ENCODE data around the gene ALPP.
"Not testable (repeated sequence)": the region's sequence is repeated elsewhere in the genome, so short reads cannot be mapped to it uniquely, and the experiment has no call there.

ALPP gene

DNA sequence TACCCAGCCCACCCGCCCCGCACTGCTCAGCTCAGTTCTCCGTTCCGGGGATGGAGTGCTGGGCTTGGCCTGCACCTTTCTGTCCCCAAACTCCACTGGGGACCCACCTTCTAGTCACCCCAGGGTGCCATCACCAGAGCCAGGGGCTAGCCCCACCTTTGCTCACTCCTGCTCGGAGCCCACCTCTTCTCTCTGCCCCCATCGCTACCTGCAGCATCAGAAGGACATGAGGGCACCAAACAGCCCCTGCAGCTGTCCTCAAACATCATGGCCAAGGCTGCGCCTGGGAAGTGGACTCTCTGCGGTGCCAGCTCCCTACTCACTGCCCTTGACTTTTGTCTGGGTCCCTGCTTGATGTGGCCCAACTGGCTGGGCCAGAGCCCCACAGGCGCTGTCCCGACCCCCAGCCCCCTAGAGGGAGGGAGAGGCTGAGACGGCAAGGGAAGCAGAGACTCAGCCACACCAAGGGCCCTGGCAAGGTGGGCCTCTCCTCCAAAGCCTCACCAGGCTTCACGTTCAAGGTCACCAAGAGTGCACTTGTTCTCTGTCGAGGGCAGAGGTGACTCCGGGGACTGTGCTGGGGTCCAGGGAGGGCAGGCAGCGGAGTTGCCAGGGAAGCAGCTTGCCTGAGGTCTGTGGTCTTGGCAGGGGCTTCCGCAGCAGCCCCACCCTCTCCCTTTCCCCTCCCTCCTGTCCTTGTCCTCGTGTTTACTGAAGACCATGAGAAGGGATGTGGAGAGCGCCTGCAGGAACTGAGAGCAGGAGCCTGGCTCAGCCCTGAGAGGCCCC, 13.6 kb upstream of the ALPP start:
- DNase-seq, result not testable (repeated sequence)

DNA sequence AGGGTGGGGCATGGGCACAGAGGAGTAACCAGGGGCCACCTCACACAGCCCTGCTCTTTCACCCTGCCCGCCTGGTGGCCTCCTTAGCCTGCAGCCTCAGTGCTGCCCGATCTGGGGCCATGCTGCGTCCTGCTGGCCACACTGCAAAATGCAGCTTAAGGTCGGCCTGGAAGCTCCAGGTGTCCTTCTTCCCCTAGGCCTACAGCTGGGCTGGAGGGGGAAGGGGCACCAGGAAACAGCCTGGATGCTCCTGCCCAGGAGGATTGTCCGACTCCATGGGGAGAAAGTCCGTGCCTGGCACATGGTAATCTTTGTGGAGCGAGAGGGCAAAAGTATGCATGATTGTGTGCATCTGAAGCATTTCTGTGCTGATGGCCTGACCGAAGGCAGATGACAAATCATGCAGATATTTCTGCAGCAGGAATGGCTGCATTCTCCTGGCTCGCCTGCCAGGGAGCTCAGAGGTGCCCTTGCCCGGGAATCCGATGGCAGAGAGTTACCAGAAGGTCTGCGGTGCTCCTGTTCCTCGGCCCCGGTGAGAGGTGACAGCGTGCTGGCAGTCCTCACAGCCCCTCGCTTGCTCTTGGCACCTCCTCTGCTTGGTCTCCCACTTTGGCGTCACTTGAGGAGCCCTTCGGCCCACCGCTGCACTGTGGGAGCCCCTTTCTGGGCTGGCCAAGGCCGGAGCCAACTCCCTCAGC, 12.8 kb upstream of the ALPP start:
- DNase-seq, result no peak

DNA sequence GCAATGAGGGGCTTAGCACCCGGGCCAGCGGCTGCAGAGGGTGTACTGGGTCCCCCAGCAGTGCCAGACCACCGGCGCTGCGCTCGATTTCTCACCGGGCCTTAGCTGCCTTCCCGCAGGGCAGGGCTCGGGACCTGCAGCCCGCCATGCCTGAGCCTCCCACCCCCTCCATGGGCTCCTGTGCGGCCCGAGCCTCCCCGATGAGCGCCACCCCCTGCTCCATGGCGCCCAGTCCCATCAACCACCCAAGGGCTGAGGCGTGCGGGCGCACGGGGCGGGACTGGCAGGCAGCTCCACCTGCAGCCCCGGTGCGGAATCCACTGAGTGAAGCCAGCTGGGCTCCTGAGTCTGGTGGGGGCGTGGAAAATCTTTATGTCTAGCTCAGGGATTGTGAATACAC, 12.1 kb upstream of the ALPP start:
- not testable (repeated sequence) for DNase-seq

DNA sequence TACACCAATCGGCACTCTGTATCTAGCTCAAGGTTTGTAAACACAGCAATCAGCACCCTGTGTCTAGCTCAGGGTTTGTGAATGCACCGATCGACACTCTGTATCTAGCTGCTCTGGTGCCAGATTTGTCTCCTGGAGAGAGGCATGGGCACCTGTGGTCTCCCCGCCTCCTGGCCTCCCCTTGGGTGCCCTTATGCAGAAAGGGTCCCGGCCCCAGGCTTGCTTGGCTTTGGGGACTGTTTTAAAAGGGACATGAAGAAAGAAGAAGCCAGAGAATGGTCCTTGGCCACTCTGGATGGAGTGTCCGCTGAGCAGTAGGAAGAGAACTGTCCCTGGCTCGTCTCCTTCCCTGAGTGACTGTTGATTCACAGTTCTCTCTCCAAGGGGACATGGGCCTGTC, 11.5 kb upstream of the ALPP start:
- no peak for DNase-seq

DNA sequence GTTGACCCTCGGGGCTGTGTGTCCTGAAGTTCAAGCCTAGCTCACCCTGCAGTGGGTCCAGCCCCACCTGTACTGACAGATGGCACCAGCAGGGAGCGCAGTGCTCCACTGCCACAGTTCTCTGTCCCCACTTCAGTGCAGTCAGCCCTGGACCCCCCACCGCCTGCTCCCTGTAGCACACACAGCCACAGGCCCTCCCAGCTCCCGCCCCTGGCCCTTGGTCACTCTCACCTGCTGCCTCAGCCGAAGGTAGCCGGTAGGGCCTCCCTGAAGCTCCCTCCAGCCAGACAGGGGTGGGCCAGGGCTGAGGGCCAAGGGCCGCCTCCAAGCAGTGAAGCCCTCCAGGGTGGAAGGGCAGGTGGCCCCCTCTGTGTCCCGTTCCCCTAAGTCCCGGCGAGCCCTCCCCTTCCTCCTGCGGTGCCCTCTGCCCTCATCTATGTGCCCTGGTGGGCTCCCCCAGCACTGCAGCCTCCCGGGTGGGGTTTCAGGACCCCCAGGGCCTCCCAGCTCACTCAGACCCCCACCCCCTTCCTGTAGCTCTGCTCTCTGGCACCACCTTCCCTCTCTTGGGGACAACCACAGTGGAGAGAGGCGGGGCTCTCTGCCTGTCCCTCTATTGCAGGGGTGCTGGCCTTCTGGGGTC, 10.8 kb upstream of the ALPP start:
- DNase-seq, result no peak

DNA sequence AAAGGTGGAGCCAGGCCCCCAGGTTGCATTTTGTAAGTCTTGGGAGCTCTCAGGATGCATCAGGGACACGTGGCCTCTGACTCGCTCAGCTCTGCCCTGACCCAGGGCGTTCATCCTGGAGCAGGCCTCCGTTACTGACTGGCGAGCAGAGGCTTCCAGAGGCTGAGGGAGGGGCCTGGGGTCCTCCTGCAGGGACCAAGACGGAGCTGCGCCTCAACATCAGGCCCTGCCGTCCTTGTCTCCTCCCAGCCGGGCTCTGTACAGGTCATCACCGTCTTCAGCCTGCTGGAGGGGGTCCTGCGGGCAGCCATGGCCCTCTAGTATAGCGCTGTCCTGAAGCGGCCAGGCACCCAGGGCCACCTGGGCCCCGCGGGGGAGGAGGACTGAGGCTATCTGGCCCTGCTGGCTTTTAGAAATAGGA, 10.2 kb upstream of the ALPP start:
- DNase-seq, result no peak

DNA sequence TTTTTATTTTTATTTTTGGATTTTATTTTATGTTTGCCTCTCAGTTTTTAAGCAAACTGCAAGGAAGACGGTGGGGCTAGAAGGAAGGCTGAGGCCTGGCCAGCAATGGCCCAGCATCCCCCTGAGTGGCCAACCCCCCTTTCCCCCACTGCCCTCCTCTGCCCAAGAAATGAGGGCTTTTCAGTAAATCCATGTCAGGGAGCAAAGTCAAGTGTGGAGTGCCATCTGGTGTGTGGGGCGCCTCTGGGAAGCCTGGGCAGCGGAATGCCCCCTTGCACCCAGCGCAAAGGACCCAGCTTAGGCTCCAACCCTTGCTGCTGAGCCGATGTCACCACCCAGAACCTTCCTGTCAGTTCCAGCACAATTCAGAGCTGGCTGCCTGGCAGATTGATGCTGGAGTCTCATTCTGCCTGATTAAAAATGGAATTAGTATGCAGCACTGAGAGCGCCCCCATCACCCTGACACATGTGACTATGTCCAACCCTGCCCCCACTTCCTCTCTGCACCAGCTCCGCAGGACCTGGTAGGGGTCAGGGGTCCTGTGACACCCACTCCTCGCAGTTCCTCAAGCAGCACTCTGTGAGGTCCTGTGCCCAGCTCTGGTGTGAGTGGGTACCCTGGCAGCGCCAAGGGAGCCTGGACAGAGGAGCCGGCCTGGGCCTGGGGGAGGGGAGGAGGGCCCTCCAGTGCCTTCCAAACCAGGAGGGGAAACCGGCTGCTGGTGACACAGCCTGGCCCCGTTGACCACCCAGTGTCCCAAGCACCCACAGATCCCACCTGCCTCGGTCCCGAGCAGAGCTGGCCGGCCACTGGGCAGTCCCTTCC, 9.2 kb upstream of the ALPP start:
- DNase-seq, result no peak

DNA sequence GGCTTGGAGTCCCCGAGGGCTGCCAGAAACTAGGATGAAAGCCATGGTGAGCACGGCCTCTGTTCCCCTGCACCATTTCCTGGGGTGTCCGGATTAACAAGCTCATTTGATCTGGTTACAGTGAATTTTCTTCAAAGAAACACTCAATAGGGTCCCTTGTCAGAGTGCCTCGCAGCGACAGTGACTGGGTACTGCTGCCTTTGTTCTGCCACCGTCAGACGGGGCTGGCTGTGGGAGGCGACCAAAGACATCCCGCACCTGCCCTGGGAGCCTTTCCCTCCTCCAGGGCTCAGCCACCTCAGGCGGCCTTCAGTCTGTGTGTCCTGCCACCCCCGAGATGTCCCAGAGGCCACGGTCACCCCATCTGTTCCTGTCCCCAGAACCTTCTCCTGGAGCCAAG, 8.5 kb upstream of the ALPP start:
- DNase-seq, result not testable (repeated sequence)

DNA sequence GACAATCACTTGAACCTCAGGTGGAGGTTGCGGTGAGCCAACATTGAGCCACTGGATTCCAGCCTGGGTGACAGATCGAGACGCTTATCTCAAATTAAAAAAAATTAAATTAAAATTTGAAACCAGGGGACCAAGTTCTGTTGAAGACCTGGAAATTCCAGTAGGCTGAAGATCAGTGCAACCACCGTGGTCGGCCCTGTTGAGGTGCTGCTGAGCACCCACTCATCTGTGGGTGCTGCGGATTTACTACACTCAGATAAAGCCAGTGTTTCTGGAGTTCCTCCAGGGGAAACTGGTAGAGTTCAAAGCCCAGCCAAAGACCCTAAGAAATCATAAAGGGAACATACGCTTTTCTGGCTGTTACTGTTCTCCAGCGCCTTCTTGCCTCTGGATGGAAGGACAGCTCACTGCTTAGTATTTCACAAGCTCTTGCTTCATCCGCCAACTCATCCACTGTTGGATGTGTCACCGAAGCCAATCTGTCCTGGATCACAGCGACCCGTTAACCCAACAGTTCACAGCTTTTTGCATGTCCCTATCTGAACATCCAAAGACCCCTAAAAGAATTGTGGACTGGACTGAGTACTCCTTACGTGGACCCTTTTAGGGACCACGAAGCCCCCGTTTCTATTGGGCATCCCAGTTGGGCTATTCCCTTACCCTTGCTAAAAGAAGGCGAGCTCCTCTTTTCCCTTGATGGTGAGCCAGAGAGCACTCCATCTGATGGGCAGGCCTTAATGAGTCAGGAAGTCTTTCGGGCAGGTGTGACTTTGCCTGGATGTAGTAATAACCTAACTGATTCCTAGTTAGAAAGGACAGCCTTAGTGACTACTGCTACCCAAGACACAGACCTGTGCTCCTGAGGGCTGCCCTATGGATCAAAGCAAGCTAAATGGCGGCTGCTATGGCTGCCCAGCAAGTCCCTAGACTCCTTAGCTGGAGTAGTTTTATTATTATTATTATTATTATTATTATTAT, 6.0 kb upstream of the ALPP start:
- no peak for DNase-seq

DNA sequence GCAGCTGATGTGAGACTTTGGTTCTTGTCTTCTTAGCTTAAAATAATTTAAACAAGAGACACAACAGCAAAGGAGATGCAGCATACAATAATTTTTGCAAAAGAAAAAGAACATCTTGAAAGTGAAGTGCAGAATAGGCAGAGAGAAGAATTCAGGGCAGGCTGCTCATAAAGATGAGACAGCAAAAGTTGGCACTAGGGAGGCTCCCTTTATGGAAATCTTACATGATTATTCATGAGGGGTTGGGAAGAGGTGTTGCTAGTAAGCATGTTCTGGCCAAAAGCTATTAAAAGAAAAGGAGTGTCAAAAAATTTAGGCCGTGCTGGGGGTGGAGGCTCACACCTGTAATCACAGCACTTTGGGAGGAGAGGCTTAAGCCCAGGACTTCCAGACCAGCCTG, 4.2 kb upstream of the ALPP start:
- no peak for DNase-seq

DNA sequence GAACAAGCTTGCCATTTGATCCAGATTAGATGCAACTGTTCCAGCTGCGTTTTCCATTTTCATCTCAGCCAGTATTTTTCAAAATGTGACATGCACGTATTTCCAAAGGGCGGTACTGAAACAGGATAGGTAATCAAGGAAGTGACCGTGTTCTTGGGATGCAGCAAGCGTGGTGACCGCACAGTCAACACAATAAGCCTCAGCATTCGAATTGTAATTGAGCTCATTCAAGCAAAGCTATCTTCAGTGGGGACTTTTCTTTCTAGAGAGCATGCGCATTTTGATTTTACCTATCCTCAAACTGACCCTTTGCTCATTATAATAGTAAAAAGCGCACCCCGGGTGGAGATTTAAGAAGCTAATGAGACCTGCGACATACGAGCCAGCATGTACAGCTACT, 3.4 kb upstream of the ALPP start:
- DNase-seq, result no peak

DNA sequence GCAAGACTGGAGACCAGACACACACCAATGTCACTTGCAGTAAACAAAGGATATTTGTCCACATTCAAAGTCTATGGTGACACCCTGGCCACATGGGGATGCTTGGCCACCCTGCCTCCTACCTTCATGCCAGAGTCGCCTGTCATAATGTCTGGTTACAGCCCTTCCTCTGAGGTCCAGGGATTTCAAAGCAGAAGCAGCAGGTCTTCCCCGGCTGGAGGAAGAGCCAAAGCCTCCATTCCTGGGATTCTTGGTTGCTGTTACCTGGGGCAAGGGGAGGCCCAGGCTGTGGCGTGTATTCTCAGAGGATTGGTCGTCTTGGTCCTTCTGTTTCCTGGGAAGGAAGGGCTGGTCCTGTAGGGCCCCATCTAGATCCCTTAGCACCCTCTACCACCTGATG, 2.3 kb upstream of the ALPP start:
- no peak for DNase-seq

DNA sequence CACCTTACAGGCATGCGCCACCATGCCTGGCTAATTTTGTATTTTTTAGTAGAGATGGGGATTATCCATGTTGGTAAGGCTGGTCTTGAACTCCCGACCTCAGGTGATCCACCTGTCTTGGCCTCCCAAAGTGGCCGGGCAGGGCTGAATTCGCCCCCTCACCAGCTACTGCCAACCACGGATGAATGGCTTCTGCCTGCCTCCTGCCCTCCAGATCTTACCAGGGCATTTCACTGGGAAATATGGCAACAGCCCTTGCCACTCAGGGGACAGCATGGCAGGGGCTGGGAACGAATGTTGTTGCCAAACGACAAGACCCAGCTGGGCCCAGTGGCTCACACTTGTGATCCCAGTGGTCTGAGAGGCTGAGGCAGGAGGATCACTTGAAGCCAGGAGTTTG, 1.8 kb upstream of the ALPP start:
- no peak for DNase-seq

DNA sequence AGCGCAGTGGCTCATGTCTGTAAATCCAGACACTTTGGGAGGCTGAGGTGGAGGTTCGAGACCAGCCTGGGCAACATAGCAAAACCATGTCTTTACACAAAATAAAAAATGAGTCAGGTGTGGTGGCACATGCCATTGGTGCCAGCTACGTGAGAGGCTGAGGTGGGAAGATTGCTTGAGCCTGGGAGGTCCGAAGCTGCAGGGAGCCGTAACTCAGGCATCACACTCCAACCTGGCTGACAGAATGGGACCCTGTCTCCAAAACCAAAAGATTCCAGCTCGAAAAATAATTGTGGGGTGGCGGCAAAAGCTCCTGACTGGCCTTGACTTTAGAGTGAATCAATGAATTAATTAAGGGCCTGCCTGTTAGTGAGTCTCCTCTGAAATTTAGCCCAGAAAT, 1.2 kb upstream of the ALPP start:
- DNase-seq, result no peak

DNA sequence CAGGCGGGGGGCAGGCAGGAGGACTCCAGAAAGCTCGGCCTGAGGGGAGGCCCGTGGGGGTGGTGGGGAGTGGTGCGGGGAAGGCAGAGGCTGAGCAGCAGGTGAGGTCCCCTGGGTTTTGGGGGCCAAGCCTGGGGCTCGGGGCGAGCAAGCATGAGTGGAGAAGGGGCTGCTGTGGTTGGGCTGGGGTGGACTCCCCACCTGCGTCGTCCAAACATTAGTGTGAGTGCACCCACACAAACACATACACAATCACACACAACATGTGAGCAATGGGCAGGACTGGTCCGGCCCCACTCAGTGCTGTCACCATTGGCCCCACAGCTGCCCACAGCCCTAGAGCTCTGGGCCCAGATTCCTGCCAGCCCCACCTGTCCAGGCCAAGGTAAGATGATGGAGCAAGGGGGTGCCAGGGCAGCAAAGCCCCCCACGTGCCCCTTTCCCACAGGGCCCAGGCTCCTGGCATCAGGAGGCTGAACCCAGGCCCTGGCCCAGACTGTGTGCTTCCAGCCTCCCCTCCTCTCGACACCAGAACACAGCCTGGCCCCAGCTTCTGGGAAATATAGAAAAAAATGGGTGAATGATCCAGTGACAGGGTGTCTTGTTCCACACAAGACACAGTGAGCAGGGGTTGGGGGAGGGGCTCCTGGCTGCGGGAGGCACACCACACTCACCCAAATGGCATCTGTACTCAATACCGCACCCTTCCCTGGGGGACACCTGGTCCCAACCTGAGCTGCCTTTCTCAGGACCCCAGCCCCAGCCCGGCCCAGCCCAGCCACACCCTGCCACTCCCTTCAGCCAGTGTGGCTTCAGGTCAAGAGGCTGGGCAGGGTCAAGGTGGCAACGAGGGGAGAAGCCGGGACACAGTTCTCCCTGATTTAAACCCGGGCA, 463 bp upstream of the ALPP start:
- DNase-seq, result no peak

DNA sequence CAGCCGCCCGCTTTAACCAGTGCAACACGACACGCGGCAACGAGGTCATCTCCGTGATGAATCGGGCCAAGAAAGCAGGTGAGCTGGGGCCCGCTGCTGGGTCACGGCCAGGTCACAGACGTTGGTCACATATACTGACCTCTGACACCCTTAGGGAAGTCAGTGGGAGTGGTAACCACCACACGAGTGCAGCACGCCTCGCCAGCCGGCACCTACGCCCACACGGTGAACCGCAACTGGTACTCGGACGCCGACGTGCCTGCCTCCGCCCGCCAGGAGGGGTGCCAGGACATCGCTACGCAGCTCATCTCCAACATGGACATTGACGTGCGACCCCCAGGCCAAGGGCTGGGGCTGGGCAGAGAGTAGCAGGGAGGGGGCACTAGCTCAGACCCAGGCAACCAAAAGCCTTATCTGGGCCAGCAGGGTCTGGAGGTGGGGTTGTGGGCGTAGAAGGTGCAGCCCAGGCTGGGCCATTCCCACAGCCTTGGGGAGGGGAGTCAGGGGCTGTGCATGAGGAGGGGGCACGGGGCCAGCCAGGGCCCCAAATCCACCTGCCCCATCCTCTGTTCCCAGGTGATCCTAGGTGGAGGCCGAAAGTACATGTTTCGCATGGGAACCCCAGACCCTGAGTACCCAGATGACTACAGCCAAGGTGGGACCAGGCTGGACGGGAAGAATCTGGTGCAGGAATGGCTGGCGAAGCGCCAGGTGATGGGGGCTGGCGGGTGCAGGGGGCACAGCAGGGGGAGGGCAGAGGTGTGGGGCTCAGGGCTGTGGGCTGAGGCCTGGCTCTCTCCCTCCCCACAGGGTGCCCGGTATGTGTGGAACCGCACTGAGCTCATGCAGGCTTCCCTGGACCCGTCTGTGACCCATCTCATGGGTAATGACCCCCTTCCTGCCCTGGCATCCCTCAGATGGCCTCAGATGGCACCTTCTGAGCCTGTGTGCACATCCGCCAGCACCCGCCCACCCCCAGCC, 1.3 kb downstream of the ALPP start:
- DNase-seq, result not testable (repeated sequence)

DNA sequence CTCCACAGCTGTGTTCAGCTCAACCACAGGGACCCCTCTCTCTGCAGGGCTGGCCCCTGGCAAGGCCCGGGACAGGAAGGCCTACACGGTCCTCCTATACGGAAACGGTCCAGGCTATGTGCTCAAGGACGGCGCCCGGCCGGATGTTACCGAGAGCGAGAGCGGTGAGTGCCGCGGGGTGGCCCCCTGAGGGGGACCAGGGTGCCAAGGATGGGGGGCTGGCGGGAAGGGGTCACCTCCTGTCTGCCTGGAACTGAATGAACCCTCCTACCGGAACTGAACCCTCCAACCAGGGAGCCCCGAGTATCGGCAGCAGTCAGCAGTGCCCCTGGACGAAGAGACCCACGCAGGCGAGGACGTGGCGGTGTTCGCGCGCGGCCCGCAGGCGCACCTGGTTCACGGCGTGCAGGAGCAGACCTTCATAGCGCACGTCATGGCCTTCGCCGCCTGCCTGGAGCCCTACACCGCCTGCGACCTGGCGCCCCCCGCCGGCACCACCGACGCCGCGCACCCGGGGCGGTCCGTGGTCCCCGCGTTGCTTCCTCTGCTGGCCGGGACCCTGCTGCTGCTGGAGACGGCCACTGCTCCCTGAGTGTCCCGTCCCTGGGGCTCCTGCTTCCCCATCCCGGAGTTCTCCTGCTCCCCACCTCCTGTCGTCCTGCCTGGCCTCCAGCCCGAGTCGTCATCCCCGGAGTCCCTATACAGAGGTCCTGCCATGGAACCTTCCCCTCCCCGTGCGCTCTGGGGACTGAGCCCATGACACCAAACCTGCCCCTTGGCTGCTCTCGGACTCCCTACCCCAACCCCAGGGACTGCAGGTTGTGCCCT, 2.9 kb downstream of the ALPP start:
- not testable (repeated sequence) for DNase-seq

Data from fibroblast of skin of abdomen (primary cell).